PC-3 (cell line): ENCODE results near the gene NCAPD2. TPM values are rescaled to one million over a fixed set of nuclear protein-coding genes. Genes with fewer than 3 reads are reported as not detected.
"Not testable (repeated sequence)": the region's sequence is repeated elsewhere in the genome, so short reads cannot be mapped to it uniquely, and the experiment has no call there.

Experiments
- ATAC-seq: fragments of 200-7000 bp; cut with Tn5 transposase; 2 replicates; pipeline ENCODE4 v1.9.1; 2020; ENCODE audit warnings: mild to moderate bottlenecking, moderate library complexity
- BruUV-seq: library from RNA; stranded (reverse); fragments of 400-500 nt; replicated peaks from 2 replicates; lab custom pipeline; 2021; lab: Mats Ljungman, UMichigan
- CTCF ChIA-PET: fragments of 300-600 bp; sonication (Branson Sonifier 250); formaldehyde crosslinking; loops from one replicate; lab custom pipeline; 2022; ENCODE audit warnings: antibody characterized with exemption; lab: Charles Lee
- POLR2A ChIA-PET: fragments of 300-600 bp; sonication (Branson Sonifier 250); formaldehyde crosslinking; loops from one replicate; lab custom pipeline; 2022; ENCODE audit warnings: antibody characterized with exemption; ENCODE audit not compliant: unreplicated experiment; lab: Charles Lee
- DNase-seq: peaks from one replicate; pipeline ENCODE4 v3.0.0-alpha.2; 2015
- H2AFZ ChIP-seq: fragments of 300-600 bp; sonication (generic); 2 replicates; pipeline ENCODE4 v1.6.0; 2016; ENCODE audit warnings: antibody characterized with exemption, low read length
- H3F3A ChIP-seq: fragments of 300-600 bp; sonication (generic); one replicate; pipeline ENCODE4 v1.6.0; 2017; ENCODE audit warnings: antibody characterized with exemption, low read length, control low read depth, mild to moderate bottlenecking; ENCODE audit not compliant: unreplicated experiment
- H3K27ac ChIP-seq: fragments of 300-600 bp; sonication (generic); 2 replicates; pipeline ENCODE4 v1.5.1; 2016; ENCODE audit warnings: mild to moderate bottlenecking, low read length
- H3K27me3 ChIP-seq: fragments of 300-600 bp; sonication (generic); 2 replicates; pipeline ENCODE4 v1.6.1; 2016; ENCODE audit warnings: low read length, mixed read lengths
- H3K36me3 ChIP-seq: fragments of 300-600 bp; sonication (generic); 2 replicates; pipeline ENCODE4 v1.6.1; 2016; ENCODE audit warnings: low read depth, mixed run types, low read length, mixed read lengths
- H3K4me1 ChIP-seq: fragments of 300-600 bp; sonication (generic); 2 replicates; pipeline ENCODE4 v1.5.1; 2016; ENCODE audit warnings: low read length; ENCODE audit not compliant: insufficient read depth
- H3K4me2 ChIP-seq: fragments of 300-600 bp; sonication (generic); 2 replicates; pipeline ENCODE4 v1.6.0; 2016; ENCODE audit warnings: low read length
- H3K4me3 ChIP-seq: fragments of 300-600 bp; sonication (generic); 2 replicates; pipeline ENCODE4 v1.5.1; 2016; ENCODE audit warnings: mild to moderate bottlenecking, low read length, mixed read lengths
- H3K79me2 ChIP-seq: fragments of 300-600 bp; sonication (generic); 2 replicates; pipeline ENCODE4 v1.6.1; 2017; ENCODE audit warnings: low read length, mixed read lengths
- H3K9ac ChIP-seq: fragments of 300-600 bp; sonication (generic); 2 replicates; pipeline ENCODE4 v1.6.0; 2016; ENCODE audit warnings: mild to moderate bottlenecking, low read length
- H3K9me2 ChIP-seq: fragments of 300-600 bp; sonication (generic); replicated peaks from 2 replicates; pipeline ENCODE4 v1.6.1; 2016; ENCODE audit warnings: mixed run types, low read length, mixed read lengths
- H3K9me3 ChIP-seq: fragments of 300-600 bp; sonication (generic); 2 replicates; pipeline ENCODE4 v1.6.1; 2016; ENCODE audit warnings: low read length, mixed read lengths
- H4K20me1 ChIP-seq: fragments of 300-600 bp; sonication (generic); 2 replicates; pipeline ENCODE4 v1.6.1; 2016; ENCODE audit warnings: low read length, mixed read lengths
- CTCF ChIP-seq: fragments of 300-600 bp; sonication (generic); conservative IDR thresholded peaks from 2 replicates; pipeline ENCODE4 v1.5.1; 2017; ENCODE audit warnings: antibody characterized with exemption, low read depth, mild to moderate bottlenecking, low read length
- EZH2 ChIP-seq: fragments of 300-600 bp; sonication (generic); IDR thresholded peaks from one replicate; pipeline ENCODE4 v1.6.1; 2017; ENCODE audit warnings: antibody characterized with exemption, mild to moderate bottlenecking, low read length; ENCODE audit not compliant: unreplicated experiment
- EZH2phosphoT487 ChIP-seq: fragments of 300-600 bp; sonication (generic); IDR thresholded peaks from 2 replicates; pipeline ENCODE4 v1.6.1; 2018; ENCODE audit warnings: mild to moderate bottlenecking, antibody characterized with exemption, low read length, borderline replicate concordance
- intact Hi-C: fragments of 100-400 bp; cut with micrococcal nuclease; formaldehyde crosslinking; loops from 2 replicates; pipeline ENCODE4 v1.9.0; 2023
- total RNA-seq: library from RNA; depleted of rRNA; stranded (reverse); fragments of >200 nt; gene quantifications from 2 replicates; pipeline ENCODE4 v1.2.3, GENCODE V29; 2014

Gene NCAPD2
- total RNA-seq, 1 experiment from 2014 or later, result 105 TPM

DNA sequence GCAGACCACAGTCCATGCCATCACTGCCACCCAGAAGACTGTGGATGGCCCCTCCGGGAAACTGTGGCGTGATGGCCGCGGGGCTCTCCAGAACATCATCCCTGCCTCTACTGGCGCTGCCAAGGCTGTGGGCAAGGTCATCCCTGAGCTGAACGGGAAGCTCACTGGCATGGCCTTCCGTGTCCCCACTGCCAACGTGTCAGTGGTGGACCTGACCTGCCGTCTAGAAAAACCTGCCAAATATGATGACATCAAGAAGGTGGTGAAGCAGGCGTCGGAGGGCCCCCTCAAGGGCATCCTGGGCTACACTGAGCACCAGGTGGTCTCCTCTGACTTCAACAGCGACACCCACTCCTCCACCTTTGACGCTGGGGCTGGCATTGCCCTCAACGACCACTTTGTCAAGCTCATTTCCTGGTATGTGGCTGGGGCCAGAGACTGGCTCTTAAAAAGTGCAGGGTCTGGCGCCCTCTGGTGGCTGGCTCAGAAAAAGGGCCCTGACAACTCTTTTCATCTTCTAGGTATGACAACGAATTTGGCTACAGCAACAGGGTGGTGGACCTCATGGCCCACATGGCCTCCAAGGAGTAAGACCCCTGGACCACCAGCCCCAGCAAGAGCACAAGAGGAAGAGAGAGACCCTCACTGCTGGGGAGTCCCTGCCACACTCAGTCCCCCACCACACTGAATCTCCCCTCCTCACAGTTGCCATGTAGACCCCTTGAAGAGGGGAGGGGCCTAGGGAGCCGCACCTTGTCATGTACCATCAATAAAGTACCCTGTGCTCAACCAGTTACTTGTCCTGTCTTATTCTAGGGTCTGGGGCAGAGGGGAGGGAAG lies 43.9 kb downstream of the NCAPD2 start:
- peaks cover 22% of the 10 kb centered on the region for H3F3A ChIP-seq
- POLR2A ChIA-PET, H3K9me3 ChIP-seq, H3K27me3 ChIP-seq, H2AFZ ChIP-seq, ATAC-seq, H3K9me2 ChIP-seq, H3K27ac ChIP-seq, CTCF ChIA-PET, H3K9ac ChIP-seq: not testable (repeated sequence)
- peaks cover 34% of the 10 kb centered on the region for H3K36me3 ChIP-seq
- peaks cover 34% of the 10 kb centered on the region for H3K4me1 ChIP-seq
- peak; percentile 59 for TF ChIP-seq CTCF
- intact Hi-C loops, result loop anchor here (2.0 kb wide), 1 partner anchor 43 kb away; the partner anchor contains the start of gene NCAPD2
- peaks cover 42% of the 10 kb centered on the region for H4K20me1 ChIP-seq
- peak; percentile 67 for DNase-seq
- H3K4me3 ChIP-seq, result peak overlapping the region; percentile 97; the same call in 1 of the 2 replicates
- BruUV-seq, result TSS peak; percentile 53
- H3K79me2 ChIP-seq, result peaks cover 46% of the 10 kb centered on the region
- H3K4me2 ChIP-seq, result peak overlapping the region; percentile 99; the same call in 1 of the 2 replicates

DNA sequence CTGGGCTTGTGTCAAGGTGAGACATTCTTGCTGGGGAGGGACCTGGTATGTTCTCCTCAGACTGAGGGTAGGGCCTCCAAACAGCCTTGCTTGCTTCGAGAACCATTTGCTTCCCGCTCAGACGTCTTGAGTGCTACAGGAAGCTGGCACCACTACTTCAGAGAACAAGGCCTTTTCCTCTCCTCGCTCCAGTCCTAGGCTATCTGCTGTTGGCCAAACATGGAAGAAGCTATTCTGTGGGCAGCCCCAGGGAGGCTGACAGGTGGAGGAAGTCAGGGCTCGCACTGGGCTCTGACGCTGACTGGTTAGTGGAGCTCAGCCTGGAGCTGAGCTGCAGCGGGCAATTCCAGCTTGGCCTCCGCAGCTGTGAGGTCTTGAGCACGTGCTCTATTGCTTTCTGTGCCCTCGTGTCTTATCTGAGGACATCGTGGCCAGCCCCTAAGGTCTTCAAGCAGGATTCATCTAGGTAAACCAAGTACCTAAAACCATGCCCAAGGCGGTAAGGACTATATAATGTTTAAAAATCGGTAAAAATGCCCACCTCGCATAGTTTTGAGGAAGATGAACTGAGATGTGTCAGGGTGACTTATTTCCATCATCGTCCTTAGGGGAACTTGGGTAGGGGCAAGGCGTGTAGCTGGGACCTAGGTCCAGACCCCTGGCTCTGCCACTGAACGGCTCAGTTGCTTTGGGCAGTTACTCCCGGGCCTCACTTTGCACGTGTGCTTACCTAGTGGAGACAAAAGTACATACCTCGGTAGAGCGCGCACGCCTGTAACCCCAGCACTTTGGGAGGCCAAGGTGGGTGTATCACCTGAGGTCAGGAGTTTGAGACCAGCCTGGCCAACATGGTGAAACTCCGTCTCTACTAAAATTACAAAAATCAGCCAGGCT lies 44.8 kb downstream of the NCAPD2 start:
- no peak for TF ChIP-seq EZH2
- ATAC-seq, result peak; percentile 0; the same call in 1 of the 2 replicates
- no peaks in the 10 kb centered on the region for H3K9me3 ChIP-seq
- ChIA-PET CTCF (interaction anchor here (0.5 to 1.5 kb wide), 2 partner anchors 11 to 13 kb away, joined by 3 to 8 read pairs; no protein-coding TSS in a partner anchor), POLR2A (interaction anchor here (0.6 kb wide), 1 partner anchor 73 kb away, joined by 4 read pairs; no protein-coding TSS in a partner anchor)
- peaks cover 34% of the 10 kb centered on the region for H3K36me3 ChIP-seq
- H3K4me2 ChIP-seq, result no peak overlapping the region
- H2AFZ ChIP-seq, result no peak overlapping the region
- no peak overlapping the region for H3K9ac ChIP-seq
- H3K27ac ChIP-seq, result no peak overlapping the region
- no peaks in the 10 kb centered on the region for H3K9me2 ChIP-seq
- intact Hi-C loops, result loop anchor here (2.0 kb wide), 1 partner anchor 44 kb away; the partner anchor contains the start of gene NCAPD2
- H4K20me1 ChIP-seq, result peaks cover 42% of the 10 kb centered on the region
- no TSS peak for BruUV-seq
- no peak overlapping the region for H3K4me3 ChIP-seq
- peaks cover 37% of the 10 kb centered on the region for H3K79me2 ChIP-seq
- H3K4me1 ChIP-seq, result peaks cover 26% of the 10 kb centered on the region
- H3K27me3 ChIP-seq, result no peaks in the 10 kb centered on the region
- DNase-seq, result peak; percentile 16
- H3F3A ChIP-seq, result peaks cover 22% of the 10 kb centered on the region

GRCh38 chr12:6539314-6539682 lies 45.4 kb downstream of the NCAPD2 start:
- H3K79me2 ChIP-seq, result peaks cover 32% of the 10 kb centered on the region
- H3K9ac ChIP-seq, result no peak overlapping the region
- peaks cover 34% of the 10 kb centered on the region for H3K36me3 ChIP-seq
- no peak overlapping the region; the same call in 1 of the 2 replicates for H3K4me3 ChIP-seq
- no peaks in the 10 kb centered on the region for H3K9me2 ChIP-seq
- H3K4me2 ChIP-seq, result peak overlapping the region; percentile 73; the same call in 1 of the 2 replicates
- DNase-seq (peak; percentile 32), ATAC-seq (peak; percentile 5)
- ChIA-PET POLR2A (interaction anchor here (0.6 kb wide), 1 partner anchor 74 kb away, joined by 4 read pairs; no protein-coding TSS in a partner anchor), CTCF (interaction anchor here (0.5 to 1.5 kb wide), 2 partner anchors 10 to 13 kb away, joined by 3 to 8 read pairs; no protein-coding TSS in a partner anchor)
- H4K20me1 ChIP-seq, result peaks cover 42% of the 10 kb centered on the region
- no TSS peak for BruUV-seq
- peak overlapping the region; percentile 16; the same call in 1 of the 2 replicates for H3K27ac ChIP-seq
- TF ChIP-seq EZH2, result no peak
- no peak for TF ChIP-seq EZH2phosphoT487
- no peak for TF ChIP-seq CTCF
- peaks cover 22% of the 10 kb centered on the region for H3K4me1 ChIP-seq
- H3K9me3 ChIP-seq, result no peaks in the 10 kb centered on the region
- H3F3A ChIP-seq, result peaks cover 22% of the 10 kb centered on the region
- intact Hi-C loops, result loop anchor here (2.0 kb wide), 1 partner anchor 44 kb away; the partner anchor contains the start of gene NCAPD2
- no peak overlapping the region for H2AFZ ChIP-seq
- no peaks in the 10 kb centered on the region for H3K27me3 ChIP-seq
